HG03520 (cell line): ENCODE results near the gene GPRIN2.

Source experiments
- ATAC-seq: cut with Tn5 transposase; IDR thresholded peaks from one replicate; pipeline ENCODE4 v1.9.1; 2021; ENCODE audit warnings: mild to moderate bottlenecking, moderate library complexity; ENCODE audit not compliant: unreplicated experiment

The GPRIN2 gene

GRCh38 chr10:46550076-46550790 is 6.2 kb downstream of the GPRIN2 start:
- ATAC-seq = no peak

DNA sequence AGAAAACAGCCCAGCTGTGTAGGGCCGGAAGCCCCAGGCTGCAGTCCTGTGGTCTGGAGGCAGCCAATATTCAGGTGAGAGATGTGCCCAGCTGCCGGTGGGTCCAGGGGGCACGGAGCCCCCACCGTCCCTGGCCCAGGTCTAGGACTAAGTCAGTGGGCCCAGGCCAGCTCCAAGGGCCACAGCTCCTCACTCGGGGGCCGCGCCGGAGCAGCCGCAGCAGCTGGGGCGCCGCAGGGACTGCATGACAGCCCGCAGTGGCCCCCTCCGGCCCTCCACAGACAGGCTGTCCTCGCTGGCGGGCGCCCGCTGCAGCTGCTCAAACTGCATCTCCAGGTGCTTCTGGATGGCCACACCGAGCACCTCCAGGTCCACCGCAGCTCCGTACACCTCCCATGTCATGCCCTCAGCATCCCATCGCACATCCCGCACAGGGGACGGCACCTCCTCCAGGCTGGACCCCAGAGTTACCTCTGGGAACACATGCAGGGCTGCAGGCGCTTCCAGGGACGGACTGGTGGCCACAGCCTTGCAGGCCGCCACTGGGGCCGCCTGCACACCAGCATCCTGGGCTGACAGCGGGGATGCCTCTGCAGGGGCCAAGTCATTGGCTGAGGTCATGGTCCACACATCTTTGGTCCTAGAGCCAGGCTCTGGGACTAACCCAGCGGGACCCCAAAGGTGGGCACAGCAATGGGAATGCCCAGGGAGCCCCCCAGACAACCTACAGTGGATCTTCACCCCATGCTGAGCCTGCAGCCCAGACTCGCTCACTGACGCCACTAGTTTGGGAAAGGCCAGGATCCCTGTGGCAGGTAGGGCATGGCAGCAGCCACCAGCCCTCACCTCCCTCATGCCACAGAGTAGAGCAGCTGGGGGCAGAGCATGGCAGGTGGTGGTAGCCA is 7.0 kb downstream of the GPRIN2 start:
- no peak for ATAC-seq

DNA sequence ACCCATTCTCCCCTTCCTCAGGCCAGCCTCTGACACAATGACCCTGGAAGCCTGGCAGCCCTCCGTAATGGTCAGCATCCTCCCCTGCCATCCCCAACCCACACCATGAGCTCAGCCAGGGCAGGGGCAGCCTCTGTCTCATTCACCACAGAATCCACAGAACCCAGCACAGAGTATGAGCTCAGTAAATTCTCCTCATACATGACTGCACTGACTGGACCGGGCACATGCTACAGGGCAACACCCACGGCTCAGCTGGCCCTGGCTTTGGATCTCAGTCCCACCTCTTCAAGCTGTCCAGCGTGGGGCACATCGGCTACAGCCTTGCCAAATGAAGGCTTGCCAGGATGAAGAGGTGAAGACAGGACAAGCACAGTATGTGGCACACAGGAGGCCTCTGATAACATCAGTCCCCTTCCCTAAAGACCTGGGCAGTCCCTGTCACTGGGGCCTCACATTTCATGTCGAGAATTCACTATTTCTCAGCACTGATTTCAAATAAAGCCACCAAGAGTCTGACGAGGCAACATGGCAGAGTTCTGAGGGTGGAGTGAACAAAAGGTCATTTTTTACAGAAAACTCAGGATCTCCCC is 7.9 kb downstream of the GPRIN2 start:
- ATAC-seq = no peak

GRCh38 chr10:46547541-46548497 is 8.6 kb downstream of the GPRIN2 start:
- ATAC-seq = no peak

GRCh38 chr10:46546591-46547540 is 9.6 kb downstream of the GPRIN2 start:
- no peak for ATAC-seq

GRCh38 chr10:46545861-46546590 is 10.4 kb downstream of the GPRIN2 start:
- ATAC-seq = no peak

GRCh38 chr10:46544989-46545791 is 11.3 kb downstream of the GPRIN2 start:
- ATAC-seq = no peak

GRCh38 chr10:46543466-46544377 is 12.7 kb downstream of the GPRIN2 start:
- ATAC-seq = no peak

DNA sequence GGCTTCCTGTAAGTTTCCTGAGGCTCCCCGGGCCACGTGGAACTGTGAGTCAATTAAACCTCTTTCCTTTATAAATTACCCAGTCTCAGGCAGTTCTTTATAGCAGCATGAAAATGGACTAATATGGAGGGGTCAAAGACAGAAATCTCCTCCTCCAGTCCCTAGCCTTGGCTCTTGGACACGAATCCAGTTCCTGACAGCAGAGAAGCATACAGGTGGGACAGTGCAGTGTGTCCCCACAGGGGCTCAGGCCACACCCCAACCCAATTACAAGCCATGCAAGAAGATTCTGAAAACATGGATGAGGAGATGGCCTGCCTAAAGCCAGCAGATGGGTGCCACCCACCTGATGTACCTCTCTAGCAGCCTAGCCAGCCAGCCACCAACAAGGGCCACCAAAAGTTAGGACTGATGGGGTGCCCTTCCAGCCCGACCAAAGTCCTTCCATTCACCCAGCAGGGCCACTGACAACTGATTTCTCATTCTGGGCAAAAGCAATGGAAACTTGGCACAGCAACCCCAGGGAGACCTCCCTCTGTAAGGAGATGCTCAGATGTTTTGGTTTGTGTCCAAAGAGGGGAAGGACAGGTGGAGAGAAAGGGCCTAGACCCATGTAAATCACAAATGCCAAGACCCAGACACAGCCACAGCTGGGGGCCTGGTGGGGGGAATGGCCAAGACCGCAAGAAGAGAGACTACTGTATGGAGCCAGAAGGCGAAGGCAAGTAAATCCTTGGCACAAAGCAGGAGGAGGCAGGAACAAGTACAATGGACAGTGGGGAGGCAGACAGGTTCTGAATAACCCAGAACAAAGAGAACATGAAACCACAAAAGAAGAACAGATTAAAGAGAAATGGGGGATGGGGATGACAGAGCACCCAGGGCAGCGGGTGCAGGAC is 13.6 kb downstream of the GPRIN2 start:
- ATAC-seq = no peak

DNA sequence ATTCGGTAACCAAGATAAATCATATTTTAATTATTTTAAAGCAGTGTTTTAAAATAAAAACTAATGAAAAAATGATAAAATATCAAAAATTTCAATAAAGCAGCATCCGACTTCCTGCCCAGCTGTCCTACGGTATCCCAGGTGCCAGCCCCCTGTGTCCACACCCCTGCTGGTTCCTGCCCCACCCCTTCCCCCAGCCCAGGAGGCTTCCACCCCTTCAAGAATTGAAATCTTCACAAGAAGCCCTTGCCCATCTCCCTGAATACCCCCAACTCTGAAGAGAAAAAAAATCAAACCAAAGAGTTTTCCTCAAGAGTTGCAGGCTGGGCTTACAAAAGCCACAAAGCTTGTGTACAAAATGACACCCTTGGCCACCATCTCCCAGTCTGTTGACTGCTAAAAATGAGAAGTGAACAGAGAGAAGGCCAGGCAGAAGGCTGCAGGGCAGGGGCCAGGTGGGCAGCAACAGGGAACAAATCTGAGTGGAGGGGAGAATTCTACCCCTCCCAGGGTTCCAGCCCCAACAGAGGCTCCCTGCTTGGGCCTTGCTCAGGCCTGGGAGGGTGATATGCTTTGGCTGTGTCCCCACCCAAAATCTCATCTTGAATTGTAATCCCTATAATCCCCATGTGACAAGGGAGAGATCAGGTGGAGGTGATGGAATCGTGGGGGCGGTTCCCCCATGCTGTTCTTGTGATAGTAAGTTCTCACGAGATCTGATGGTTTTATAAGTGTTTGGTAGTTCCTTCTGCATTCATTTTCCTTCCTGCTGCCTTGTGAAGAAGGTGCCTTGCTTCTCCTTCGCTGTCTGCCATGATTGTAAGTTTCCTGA is 14.5 kb downstream of the GPRIN2 start:
- no peak for ATAC-seq

GRCh38 chr10:46541017-46541661 is 15.3 kb downstream of the GPRIN2 start:
- ATAC-seq = no peak

DNA sequence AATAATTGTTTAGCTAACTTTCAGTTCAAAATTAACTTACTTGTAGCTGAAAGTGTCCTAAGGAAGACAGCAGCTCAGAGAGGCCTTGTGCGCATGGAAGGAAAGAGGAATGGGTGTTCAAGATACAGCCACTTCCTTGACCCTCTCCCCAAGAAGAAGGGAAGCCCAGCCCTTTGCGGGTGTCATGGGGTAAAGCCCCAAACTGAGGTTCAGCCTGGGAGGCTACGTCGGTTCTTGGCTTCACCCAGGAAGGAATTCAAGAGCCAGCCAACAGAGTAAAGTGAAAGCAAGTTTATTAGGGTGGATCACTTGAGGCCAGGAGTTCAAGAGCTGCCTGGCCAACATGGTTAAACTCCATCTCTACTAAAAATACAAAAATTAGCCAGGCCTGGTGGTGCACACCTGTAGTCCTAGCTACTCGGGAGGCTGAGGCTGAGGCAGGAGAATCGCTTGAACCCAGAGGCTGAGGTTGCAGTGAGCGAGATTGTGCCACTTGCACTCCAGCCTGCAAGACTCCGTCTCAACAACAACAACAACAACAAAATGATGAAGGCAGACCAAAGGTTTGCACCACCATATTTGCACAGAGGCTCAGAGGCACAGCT is 15.9 kb downstream of the GPRIN2 start:
- ATAC-seq = no peak

DNA sequence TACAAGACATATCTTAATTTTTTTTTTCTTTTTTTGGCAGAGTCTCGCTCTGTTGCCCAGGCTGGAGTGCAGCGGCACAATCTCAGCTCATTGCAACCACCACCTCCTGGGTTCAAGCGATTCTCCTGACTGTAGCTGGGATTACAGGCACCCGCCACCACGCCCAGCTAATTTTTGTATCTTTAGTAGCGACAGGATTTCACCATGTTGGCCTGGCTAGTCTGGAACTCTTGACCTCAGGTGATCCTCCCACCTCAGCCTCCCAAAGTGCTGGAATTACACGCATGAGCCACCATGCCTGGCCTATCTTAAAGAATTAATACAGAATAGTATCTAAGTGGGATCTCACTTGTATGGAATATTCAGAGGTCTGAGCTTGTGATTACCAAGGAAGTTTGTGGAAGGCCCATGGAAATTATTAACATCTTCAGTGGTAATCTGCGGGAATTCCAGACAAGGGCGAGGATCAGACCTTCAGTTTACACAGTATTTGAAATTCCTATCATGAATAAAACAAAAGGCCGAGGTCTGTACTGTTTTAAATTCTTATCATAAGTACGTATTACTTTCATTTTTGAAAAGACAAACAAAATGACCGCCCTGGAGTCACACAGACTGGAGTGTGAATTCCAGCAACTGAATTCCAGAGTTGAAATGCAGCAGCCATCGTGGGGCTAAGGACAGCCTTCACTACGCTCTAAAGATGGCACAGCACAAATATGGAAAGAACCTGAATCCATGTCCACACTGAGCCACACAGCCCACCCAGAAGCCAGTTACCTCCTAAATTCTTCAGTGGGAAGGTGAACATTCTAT is 16.7 kb downstream of the GPRIN2 start:
- no peak for ATAC-seq
